B cell (primary cell): ENCODE results near the gene CYB5B. TPM values are rescaled to one million over a fixed set of nuclear protein-coding genes. Genes with fewer than 3 reads are reported as not detected.

ENCODE experiments used
- ATAC-seq: fragments of 200-7000 bp; cut with Tn5 transposase; one replicate; pipeline ENCODE4 v1.10.0; 2021; ENCODE audit warnings: low read depth, mild to moderate bottlenecking, moderate number of reproducible peaks, moderate library complexity
- CTCF ChIA-PET: fragments of 350-600 bp; sonication (Branson Sonifier 250); formaldehyde crosslinking; loops from one replicate; lab custom pipeline; 2021; ENCODE audit warnings: antibody characterized with exemption, inconsistent platforms; lab: Charles Lee
- POLR2A ChIA-PET: fragments of 350-600 bp; sonication (Branson Sonifier 250); formaldehyde crosslinking; loops from one replicate; lab custom pipeline; 2021; ENCODE audit warnings: antibody characterized with exemption; lab: Charles Lee
- DNase-seq: peaks from one replicate; pipeline ENCODE4 v3.0.0; 2013
- H2AFZ ChIP-seq: 2 replicates; pipeline ENCODE4 v1.6.1; 2012; ENCODE audit warnings: mild to moderate bottlenecking, low read depth, low read length; ENCODE audit not compliant: insufficient read depth, poor library complexity, severe bottlenecking
- H3K27ac ChIP-seq, 2 donors: 1 replicate in 1 of 2; 2 replicates in 1 of 2; pipeline ENCODE4 v1.5.1; 2012 to 2013; ENCODE audit warnings: low read length in 2 of 2, mild to moderate bottlenecking in 2 of 2, moderate library complexity in 1 of 2
- H3K27me3 ChIP-seq, 4 experiments: fragments of 200-600 bp in 1 of 4; sonication (generic) in 1 of 4; replicated peaks in 1 of 4; 1 replicate in 2 of 4; 2 replicates in 2 of 4; pipeline versions ENCODE4 v1.6.1 to v1.7.0; 2013 to 2016; ENCODE audit warnings: low read length in 3 of 4, mild to moderate bottlenecking in 2 of 4, mixed read lengths in 1 of 4, moderate library complexity in 1 of 4; ENCODE audit not compliant: insufficient read depth in 4 of 4, control insufficient read depth in 3 of 4; ENCODE audit errors: control extremely low read depth in 1 of 4
- H3K36me3 ChIP-seq, 2 experiments: replicated peaks in 1 of 2; 1 replicate in 1 of 2; 2 replicates in 1 of 2; pipeline versions ENCODE4 v1.6.1 to v1.7.1; 2013; ENCODE audit warnings: low read length in 1 of 2; ENCODE audit not compliant: insufficient read depth in 2 of 2, control insufficient read depth in 1 of 2; ENCODE audit errors: control extremely low read depth in 1 of 2, extremely low read depth in 1 of 2
- H3K4me1 ChIP-seq, 2 donors: fragments of 200-600 bp in 1 of 2; sonication (generic) in 1 of 2; 1 replicate in 1 of 2; 2 replicates in 1 of 2; pipeline versions ENCODE4 v1.5.1 to v1.6.1; 2013 to 2017; ENCODE audit warnings: low read length in 2 of 2; ENCODE audit not compliant: control insufficient read depth in 2 of 2, insufficient read depth in 2 of 2
- H3K4me2 ChIP-seq: replicated peaks from 2 replicates; pipeline ENCODE3; 2012; ENCODE audit warnings: mild to moderate bottlenecking, low read depth, low read length; ENCODE audit not compliant: poor library complexity, severe bottlenecking
- H3K4me3 ChIP-seq, 5 experiments: fragments of 200-600 bp in 1 of 5; sonication (generic) in 1 of 5; 1 replicate in 3 of 5; 2 replicates in 2 of 5; pipeline versions ENCODE4 v1.5.1 to v1.7.0; 2011 to 2016; ENCODE audit warnings: low read length in 4 of 5, mild to moderate bottlenecking in 4 of 5, low read depth in 2 of 5, control low read depth in 1 of 5, moderate library complexity in 1 of 5; ENCODE audit not compliant: insufficient read depth in 1 of 5; ENCODE audit errors: control extremely low read depth in 1 of 5, extremely low read depth in 1 of 5
- H3K79me2 ChIP-seq: fragments of 200-600 bp; sonication (generic); one replicate; pipeline ENCODE4 v1.6.0; 2016; ENCODE audit warnings: low read length; ENCODE audit not compliant: control insufficient read depth, insufficient read depth
- H3K9ac ChIP-seq: fragments of 200-600 bp; sonication (generic); 2 replicates; pipeline ENCODE4 v1.6.1; 2017; ENCODE audit warnings: mild to moderate bottlenecking, low read length, moderate library complexity
- H3K9me3 ChIP-seq, 3 donors: one replicate each; pipeline versions ENCODE4 v1.6.1 to v1.7.1; 2013; ENCODE audit warnings: low read length in 2 of 3; ENCODE audit not compliant: control insufficient read depth in 2 of 3, insufficient read depth in 1 of 3; ENCODE audit errors: control extremely low read depth in 1 of 3
- H4K20me1 ChIP-seq: 2 replicates; pipeline ENCODE4 v1.6.0; 2012; ENCODE audit warnings: mild to moderate bottlenecking, low read length; ENCODE audit not compliant: insufficient read depth, control insufficient read depth, poor library complexity, severe bottlenecking
- H3K27ac Mint-ChIP-seq: one replicate; pipeline ENCODE4 v1.8.0; 2021; ENCODE audit warnings: mixed read lengths
- H3K27me3 Mint-ChIP-seq: one replicate; pipeline ENCODE4 v1.8.0; 2021; ENCODE audit warnings: mixed read lengths
- H3K4me1 Mint-ChIP-seq: one replicate; pipeline ENCODE4 v1.8.0; 2021; ENCODE audit warnings: mixed read lengths
- H3K4me3 Mint-ChIP-seq: one replicate; pipeline ENCODE4 v1.8.0; 2021; ENCODE audit warnings: mixed read lengths
- H3K9me3 Mint-ChIP-seq: one replicate; pipeline ENCODE4 v1.8.0; 2022; ENCODE audit warnings: mixed read lengths; ENCODE audit not compliant: insufficient read depth
- CTCF ChIP-seq: fragments of 200-600 bp; IDR thresholded peaks from one replicate; pipeline ENCODE4 v1.8.0; 2022; ENCODE audit warnings: antibody characterized with exemption, mild to moderate bottlenecking
- EZH2 ChIP-seq: IDR thresholded peaks from 2 replicates; pipeline ENCODE4 v1.6.1; 2012; ENCODE audit warnings: borderline replicate concordance, low read depth, mild to moderate bottlenecking, moderate library complexity, low read length; ENCODE audit not compliant: insufficient read depth, poor library complexity, severe bottlenecking
- WGBS: methylation state at CpG from one replicate; pipeline ENCODE4 v1.1.5; 2013; ENCODE audit warnings: missing lambda C conversion rate; ENCODE audit not compliant: insufficient coverage; 5-methylcytosine and 5-hydroxymethylcytosine counted together
- intact Hi-C: fragments of 100-400 bp; cut with micrococcal nuclease; formaldehyde crosslinking; loops from one replicate; pipeline ENCODE4 v1.10.0; 2022
- polyA plus RNA-seq: library from polyadenylated mRNA; depleted of rRNA; stranded (reverse); fragments of >200 nt; gene quantifications from 2 replicates; pipeline ENCODE4 v1.2.3, GENCODE V29; 2012
- total RNA-seq, 2 donors: library from RNA; stranded (reverse); fragments of 120-200 nt in 1 of 2; gene quantifications; 1 replicate in 1 of 2; 2 replicates in 1 of 2; pipeline versions ENCODE4 v1.2.3 to v1.2.4, GENCODE V29; 2013 to 2022

The CYB5B gene
- total and polyA plus RNA-seq, 2 donors (not counting 1 experiment from before 2014, with no cell fraction given) = 21.5 to 64.7 TPM

GRCh38 chr16:69406780-69407331, 17.6 kb upstream of the CYB5B start:
- Histone ChIP-seq H3K27me3 (peaks cover 0 to 3% (median 0%) of the 10 kb centered on the region in 4 experiments), H3K4me3 (no peak overlapping the region), H3K4me2 (no peak overlapping the region), H2AFZ (no peak overlapping the region), H3K36me3 (no peaks in the 10 kb centered on the region), H3K9me3 (no peaks in the 10 kb centered on the region), H3K4me1 (peaks cover 5 to 7% of the 10 kb centered on the region in 2 donors), H3K9ac (no peak overlapping the region), H3K79me2 (no peaks in the 10 kb centered on the region), H3K27ac (no peak overlapping the region), H4K20me1 (no peaks in the 10 kb centered on the region)
- POLR2A ChIA-PET = no interaction called here
- CTCF ChIA-PET = no interaction called here
- Mint-ChIP-seq H3K27ac (no peak overlapping the region), H3K9me3 (no peaks in the 10 kb centered on the region), H3K27me3 (no peaks in the 10 kb centered on the region), H3K4me1 (peaks cover 6% of the 10 kb centered on the region), H3K4me3 (no peak overlapping the region)
- no peak for ATAC-seq
- no peak for TF ChIP-seq CTCF
- TF ChIP-seq EZH2 = no peak
- 96% methylated on average over 5 of the region's 9 CpGs for WGBS
- DNase-seq = no peak
- intact Hi-C loops = no loop called here

GRCh38 chr16:69407702-69408323, 16.6 kb upstream of the CYB5B start:
- no peak for ATAC-seq
- H3K27ac ChIP-seq = no peak overlapping the region
- no peak overlapping the region for H3K4me2 ChIP-seq
- H3K9me3 Mint-ChIP-seq = no peaks in the 10 kb centered on the region
- POLR2A ChIA-PET = no interaction called here
- H3K79me2 ChIP-seq = no peaks in the 10 kb centered on the region
- no peak overlapping the region for H3K9ac ChIP-seq
- TF ChIP-seq EZH2 (no peak), CTCF (no peak)
- no peaks in the 10 kb centered on the region for H3K27me3 Mint-ChIP-seq
- no peak overlapping the region for H3K4me3 ChIP-seq
- no peaks in the 10 kb centered on the region for H3K36me3 ChIP-seq
- no peaks in the 10 kb centered on the region for H3K4me1 ChIP-seq
- H3K27me3 ChIP-seq = peaks cover 0 to 3% (median 0%) of the 10 kb centered on the region in 4 experiments
- no peak for DNase-seq
- no peaks in the 10 kb centered on the region for H4K20me1 ChIP-seq
- H2AFZ ChIP-seq = no peak overlapping the region
- no peaks in the 10 kb centered on the region for H3K9me3 ChIP-seq
- intact Hi-C loops = no loop called here
- CTCF ChIA-PET = interaction anchor here (0.7 kb wide), 1 partner anchor 146 kb away, joined by 3 read pairs; no protein-coding TSS in a partner anchor
- no peak overlapping the region for H3K27ac Mint-ChIP-seq
- H3K4me1 Mint-ChIP-seq = no peaks in the 10 kb centered on the region
- 100% methylated on average over 2 of the region's 7 CpGs for WGBS
- H3K4me3 Mint-ChIP-seq = no peak overlapping the region
